Loucy (cell line): ENCODE data around the gene RAB10.

Experiments
- H2AFZ ChIP-seq: fragments of 200-600 bp; sonication (generic); 2 replicates; pipeline ENCODE4 v1.6.0; 2016; ENCODE audit warnings: antibody characterized with exemption, mild to moderate bottlenecking, low read length, moderate library complexity
- H3F3A ChIP-seq: fragments of 200-600 bp; 2 replicates; pipeline ENCODE4 v1.6.0; 2016; ENCODE audit warnings: antibody characterized with exemption, low read depth, mild to moderate bottlenecking
- H3K27me3 ChIP-seq: fragments of 200-600 bp; sonication (generic); 2 replicates; pipeline ENCODE4 v1.6.1; 2014; ENCODE audit warnings: low read length, mild to moderate bottlenecking; ENCODE audit not compliant: insufficient read depth, poor library complexity, severe bottlenecking
- H3K36me3 ChIP-seq: fragments of 200-600 bp; sonication (generic); 2 replicates; pipeline ENCODE4 v1.6.1; 2016; ENCODE audit warnings: low read length; ENCODE audit not compliant: insufficient read depth
- H3K4me1 ChIP-seq: fragments of 200-600 bp; sonication (generic); 2 replicates; pipeline ENCODE4 v1.5.1; 2014; ENCODE audit warnings: low read length, mild to moderate bottlenecking; ENCODE audit not compliant: insufficient read depth, poor library complexity, severe bottlenecking
- H3K4me2 ChIP-seq: fragments of 200-600 bp; sonication (generic); 2 replicates; pipeline ENCODE4 v1.6.0; 2014; ENCODE audit warnings: antibody characterized with exemption, low read length, low read depth, mild to moderate bottlenecking; ENCODE audit not compliant: poor library complexity, severe bottlenecking
- H3K4me3 ChIP-seq: fragments of 200-600 bp; sonication (generic); 2 replicates; pipeline ENCODE4 v1.5.1; 2014; ENCODE audit warnings: low read length, mild to moderate bottlenecking, mixed read lengths; ENCODE audit not compliant: poor library complexity, severe bottlenecking
- H3K79me2 ChIP-seq: fragments of 200-600 bp; sonication (generic); 2 replicates; pipeline ENCODE4 v1.6.1; 2014; ENCODE audit warnings: low read length; ENCODE audit not compliant: insufficient read depth
- H3K9ac ChIP-seq: fragments of 200-600 bp; sonication (generic); 2 replicates; pipeline ENCODE4 v1.6.0; 2014; ENCODE audit warnings: mild to moderate bottlenecking, low read depth, low read length, moderate library complexity; ENCODE audit not compliant: poor library complexity, severe bottlenecking
- H3K9me2 ChIP-seq: fragments of 200-600 bp; sonication (generic); replicated peaks from 2 replicates; pipeline ENCODE4 v1.6.1; 2016; ENCODE audit warnings: low read depth, low read length, mixed read lengths
- H3K9me3 ChIP-seq: fragments of 200-600 bp; sonication (generic); 2 replicates; pipeline ENCODE4 v1.6.1; 2014; ENCODE audit warnings: mild to moderate bottlenecking, antibody characterized with exemption, low read length, low read depth; ENCODE audit not compliant: insufficient read depth
- H4K20me1 ChIP-seq: fragments of 200-600 bp; sonication (generic); 2 replicates; pipeline ENCODE4 v1.6.0; 2014; ENCODE audit warnings: antibody characterized with exemption, low read length, mild to moderate bottlenecking; ENCODE audit not compliant: insufficient read depth, poor library complexity, severe bottlenecking
- CTCF ChIP-seq: fragments of 200-600 bp; sonication (generic); conservative IDR thresholded peaks from 2 replicates; pipeline ENCODE4 v1.5.1; 2014; ENCODE audit warnings: mild to moderate bottlenecking, antibody characterized with exemption, low read length
- EZH2phosphoT487 ChIP-seq: fragments of 200-600 bp; IDR thresholded peaks from 2 replicates; pipeline ENCODE4 v1.6.1; 2018; ENCODE audit warnings: antibody characterized with exemption, mild to moderate bottlenecking, moderate library complexity, borderline replicate concordance

Gene RAB10

GRCh38 chr2:26010943-26011342 lies 22.9 kb upstream of the RAB10 start:
- H3F3A ChIP-seq, result no peaks in the 10 kb centered on the region
- TF ChIP-seq EZH2phosphoT487, result no peak
- TF ChIP-seq CTCF, result no peak
- no peaks in the 10 kb centered on the region for H3K9me2 ChIP-seq
- H2AFZ ChIP-seq, result no peak overlapping the region
- peaks cover 12% of the 10 kb centered on the region for H3K4me1 ChIP-seq
- H3K79me2 ChIP-seq, result no peaks in the 10 kb centered on the region
- H3K4me3 ChIP-seq, result no peak overlapping the region
- H3K4me2 ChIP-seq, result no peak overlapping the region
- H3K36me3 ChIP-seq, result no peaks in the 10 kb centered on the region
- H3K27me3 ChIP-seq, result no peaks in the 10 kb centered on the region
- no peak overlapping the region for H3K9ac ChIP-seq
- H3K9me3 ChIP-seq, result peaks cover 5% of the 10 kb centered on the region; the same call in 1 of the 2 replicates
- H4K20me1 ChIP-seq, result no peaks in the 10 kb centered on the region

- H3F3A ChIP-seq, result no peaks in the 10 kb centered on the region
- H3K27me3 ChIP-seq, result no peaks in the 10 kb centered on the region
- TF ChIP-seq EZH2phosphoT487 (no peak), CTCF (no peak)
- no peak overlapping the region for H3K9ac ChIP-seq
- H3K9me2 ChIP-seq, result no peaks in the 10 kb centered on the region
- H3K4me3 ChIP-seq, result no peak overlapping the region
- no peak overlapping the region; the same call in 1 of the 2 replicates for H2AFZ ChIP-seq
- H3K9me3 ChIP-seq, result peaks cover 5% of the 10 kb centered on the region; the same call in 1 of the 2 replicates
- no peaks in the 10 kb centered on the region for H4K20me1 ChIP-seq
- no peaks in the 10 kb centered on the region for H3K36me3 ChIP-seq
- H3K79me2 ChIP-seq, result no peaks in the 10 kb centered on the region
- no peak overlapping the region for H3K4me2 ChIP-seq
- peaks cover 12% of the 10 kb centered on the region for H3K4me1 ChIP-seq
Measured at GRCh38 chr2:26011609-26011989, 22.3 kb upstream of the RAB10 start.

- no peak overlapping the region for H3K4me2 ChIP-seq
- no peaks in the 10 kb centered on the region for H3K9me2 ChIP-seq
- no peaks in the 10 kb centered on the region for H3K36me3 ChIP-seq
- no peak overlapping the region; the same call in 1 of the 2 replicates for H2AFZ ChIP-seq
- peaks cover 5% of the 10 kb centered on the region; the same call in 1 of the 2 replicates for H3K9me3 ChIP-seq
- H3K4me3 ChIP-seq, result no peak overlapping the region
- no peak overlapping the region for H3K9ac ChIP-seq
- H4K20me1 ChIP-seq, result no peaks in the 10 kb centered on the region
- H3F3A ChIP-seq, result no peaks in the 10 kb centered on the region
- TF ChIP-seq CTCF (no peak), EZH2phosphoT487 (no peak)
- peaks cover 12% of the 10 kb centered on the region for H3K4me1 ChIP-seq
- no peaks in the 10 kb centered on the region for H3K27me3 ChIP-seq
- H3K79me2 ChIP-seq, result no peaks in the 10 kb centered on the region
Measured at GRCh38 chr2:26011990-26012856, 21.7 kb upstream of the RAB10 start.
